Measurements from ENCODE around the gene TROAP.
"Not testable (repeated sequence)": the region's sequence is repeated elsewhere in the genome, so short reads cannot be mapped to it uniquely, and the experiment has no call there.

The TROAP gene

GRCh38 chr12:49322708-49323523 is at the start of gene TROAP:
TSS of gene TROAP (plus strand) at chr12:49323255. CDS start at chr12:49323609, 354 bp downstream.
- H3K27me3 ChIP-seq (ENCODE audit: low read depth) = no peaks in the 10 kb centered on the region
- peaks cover 6% of the 10 kb centered on the region for H3K4me1 ChIP-seq
- peaks cover 32% of the 10 kb centered on the region for H3K36me3 ChIP-seq (replicated peaks)
- H3K4me3 ChIP-seq = peak within 1 kb of the TSS; percentile 76
- peak; percentile 98 to 99 for DNase-seq (ENCODE audit: low spot score in 2 of 2)
- in situ Hi-C loops (cut with MboI; ENCODE audit: low sequenced_read_pairs) = no loop called here
- no peaks in the 10 kb centered on the region for H3K9me3 ChIP-seq

- peaks cover 5% of the 10 kb centered on the region for H3K4me1 ChIP-seq
- H3K36me3 ChIP-seq (replicated peaks) = peaks cover 48% of the 10 kb centered on the region
Observed at GRCh38 chr12:49273726-49274395, 49.2 kb upstream of the TROAP start.

GRCh38 chr12:49274396-49275069 is 48.5 kb upstream of the TROAP start:
- in situ Hi-C loops (cut with MboI; ENCODE audit: low sequenced_read_pairs) = no loop called here
- Histone ChIP-seq H3K27me3 (ENCODE audit: low read depth) (no peaks in the 10 kb centered on the region), H3K4me1 (peaks cover 1% of the 10 kb centered on the region), H3K9me3 (no peaks in the 10 kb centered on the region), H3K4me3 (no peak overlapping the region), H3K36me3 (replicated peaks) (peaks cover 41% of the 10 kb centered on the region)
- no peak for DNase-seq (ENCODE audit: low spot score in 2 of 2)

More at GRCh38 chr12:49273726-49274395, 49.2 kb upstream of the TROAP start:
- no peak overlapping the region for H3K4me3 ChIP-seq
- in situ Hi-C loops (cut with MboI; ENCODE audit: low sequenced_read_pairs) = no loop called here
- no peak for DNase-seq (ENCODE audit: low spot score in 2 of 2)
- no peaks in the 10 kb centered on the region for H3K9me3 ChIP-seq
- H3K27me3 ChIP-seq (ENCODE audit: low read depth) = no peaks in the 10 kb centered on the region

- Histone ChIP-seq H3K4me1 (peaks cover 7% of the 10 kb centered on the region), H3K4me3 (no peak overlapping the region), H3K36me3 (replicated peaks) (peaks cover 21% of the 10 kb centered on the region), H3K9me3 (no peaks in the 10 kb centered on the region), H3K27me3 (ENCODE audit: low read depth) (no peaks in the 10 kb centered on the region)
- in situ Hi-C loops (cut with MboI; ENCODE audit: low sequenced_read_pairs) = no loop called here
- DNase-seq (ENCODE audit: low spot score in 2 of 2) = no peak
Observed at GRCh38 chr12:49276304-49277290, 46.5 kb upstream of the TROAP start.

- no peak for DNase-seq (ENCODE audit: low spot score in 2 of 2)
- H3K4me3 ChIP-seq = no peak overlapping the region
- no peaks in the 10 kb centered on the region for H3K27me3 ChIP-seq (ENCODE audit: low read depth)
- peaks cover 10% of the 10 kb centered on the region for H3K4me1 ChIP-seq
- in situ Hi-C loops (cut with MboI; ENCODE audit: low sequenced_read_pairs) = no loop called here
- peaks cover 14% of the 10 kb centered on the region for H3K36me3 ChIP-seq (replicated peaks)
- no peaks in the 10 kb centered on the region for H3K9me3 ChIP-seq
Observed at GRCh38 chr12:49277466-49277865, 45.6 kb upstream of the TROAP start.

GRCh38 chr12:49279706-49280159 is 43.3 kb upstream of the TROAP start:
- H3K27me3 ChIP-seq (ENCODE audit: low read depth) = no peaks in the 10 kb centered on the region
- H3K4me3 ChIP-seq = no peak overlapping the region

DNA sequence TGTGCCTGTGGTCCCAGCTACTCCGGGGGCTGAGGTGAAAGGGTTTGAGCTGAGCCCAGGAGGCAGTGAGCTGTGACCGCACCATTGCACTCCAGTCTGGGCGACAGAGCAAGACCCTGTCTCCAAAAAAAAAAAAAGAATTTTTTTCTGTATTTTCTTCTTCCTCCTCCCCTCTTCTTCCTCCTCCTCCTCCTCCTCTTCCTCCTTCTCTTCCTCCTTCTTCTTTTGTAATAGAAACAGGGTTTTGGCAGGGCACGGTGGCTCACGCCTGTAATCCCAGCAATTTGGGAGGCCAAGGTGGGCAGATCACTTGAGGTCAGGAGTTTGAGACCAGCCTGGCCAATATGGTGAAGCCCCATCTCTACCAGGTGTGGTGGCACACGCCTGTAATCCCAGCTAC is 42.5 kb upstream of the TROAP start:
- in situ Hi-C loops (cut with MboI; ENCODE audit: low sequenced_read_pairs); H3K27me3 ChIP-seq (ENCODE audit: low read depth); DNase-seq (ENCODE audit: low spot score in 2 of 2); H3K9me3 ChIP-seq; H3K36me3 ChIP-seq (replicated peaks); H3K4me3 ChIP-seq: not testable (repeated sequence)
- H3K4me1 ChIP-seq = peaks cover 14% of the 10 kb centered on the region

More at GRCh38 chr12:49279706-49280159, 43.3 kb upstream of the TROAP start:
- in situ Hi-C loops (cut with MboI; ENCODE audit: low sequenced_read_pairs) = no loop called here
- Histone ChIP-seq H3K9me3 (no peaks in the 10 kb centered on the region), H3K4me1 (peaks cover 14% of the 10 kb centered on the region), H3K36me3 (replicated peaks) (no peaks in the 10 kb centered on the region)
- no peak for DNase-seq (ENCODE audit: low spot score in 2 of 2)

- H3K27me3 ChIP-seq (ENCODE audit: low read depth) = no peaks in the 10 kb centered on the region
- H3K36me3 ChIP-seq (replicated peaks) = no peaks in the 10 kb centered on the region
- peaks cover 14% of the 10 kb centered on the region for H3K4me1 ChIP-seq
- in situ Hi-C loops (cut with MboI; ENCODE audit: low sequenced_read_pairs) = no loop called here
- DNase-seq (ENCODE audit: low spot score in 2 of 2) = no peak
- H3K4me3 ChIP-seq = no peak overlapping the region
- H3K9me3 ChIP-seq = no peaks in the 10 kb centered on the region
Observed at GRCh38 chr12:49282302-49282701, 40.8 kb upstream of the TROAP start.

DNA sequence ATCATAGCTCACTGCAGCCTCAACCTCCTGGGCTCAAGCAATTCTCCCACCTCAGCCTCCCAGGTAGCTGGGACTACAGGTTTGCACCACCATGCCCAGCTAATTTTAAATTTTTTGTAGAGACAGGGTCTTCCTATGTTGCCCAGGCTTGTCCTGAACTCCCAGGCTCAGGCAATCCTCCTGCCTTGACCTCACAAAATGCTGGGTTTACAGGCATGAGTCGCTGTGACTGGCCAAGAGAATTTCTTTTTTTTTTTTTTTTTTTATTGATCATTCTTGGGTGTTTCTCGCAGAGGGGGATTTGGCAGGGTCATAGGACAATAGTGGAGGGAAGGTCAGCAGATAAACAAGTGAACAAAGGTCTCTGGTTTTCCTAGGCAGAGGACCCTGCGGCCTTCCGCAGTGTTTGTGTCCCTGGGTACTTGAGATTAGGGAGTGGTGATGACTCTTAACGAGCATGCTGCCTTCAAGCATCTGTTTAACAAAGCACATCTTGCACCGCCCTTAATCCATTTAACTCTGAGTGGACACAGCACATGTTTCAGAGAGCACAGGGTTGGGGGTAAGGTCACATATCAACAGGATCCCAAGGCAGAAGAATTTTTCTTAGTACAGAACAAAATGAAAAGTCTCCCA is 40.2 kb upstream of the TROAP start:
- H3K9me3 ChIP-seq; H3K27me3 ChIP-seq (ENCODE audit: low read depth); H3K36me3 ChIP-seq (replicated peaks); DNase-seq (ENCODE audit: low spot score in 2 of 2); in situ Hi-C loops (cut with MboI; ENCODE audit: low sequenced_read_pairs); H3K4me3 ChIP-seq: not testable (repeated sequence)
- H3K4me1 ChIP-seq = peaks cover 14% of the 10 kb centered on the region

DNA sequence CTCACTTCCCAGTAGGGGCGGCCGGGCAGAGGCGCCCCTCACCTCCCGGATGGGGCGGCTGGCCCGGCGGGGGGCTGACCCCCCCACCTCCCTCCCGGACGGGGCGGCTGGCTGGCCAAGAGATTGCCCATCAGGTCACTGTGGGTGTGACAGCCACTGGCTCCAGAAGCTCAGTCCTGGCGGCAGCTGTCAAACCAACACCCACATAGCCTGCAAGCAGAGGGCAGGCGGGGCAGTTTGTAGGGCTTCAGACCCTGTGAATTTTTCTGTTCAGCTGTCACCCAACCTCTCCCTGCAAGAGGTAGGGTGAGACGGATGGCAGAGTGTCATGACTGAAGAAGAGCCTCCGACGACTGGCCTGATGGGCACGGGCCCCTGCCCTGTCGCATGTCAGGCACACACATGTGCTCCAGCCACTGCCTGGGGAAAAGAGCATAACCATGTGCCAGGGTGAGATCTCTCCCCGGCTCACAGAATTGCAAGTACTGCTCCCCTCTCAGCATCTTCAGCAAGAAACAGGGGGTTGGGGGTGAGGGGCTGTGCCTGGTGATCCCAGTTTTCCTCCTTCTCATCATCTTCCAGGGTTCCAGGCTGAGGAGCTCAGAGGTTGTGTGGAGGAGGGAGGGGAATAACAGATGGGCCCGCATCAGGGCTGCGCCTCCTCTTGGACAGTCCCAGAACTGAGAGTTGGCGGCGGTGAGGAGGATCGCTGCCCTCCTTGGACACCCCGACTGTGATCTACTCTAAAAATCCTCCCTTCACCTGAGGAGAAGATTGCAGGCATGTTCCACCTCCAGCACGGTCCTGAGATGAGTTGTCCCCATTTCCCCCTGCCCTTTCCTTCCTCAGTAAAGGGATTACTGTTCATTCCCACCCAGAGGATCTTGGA is 39.3 kb upstream of the TROAP start:
- no peaks in the 10 kb centered on the region for H3K27me3 ChIP-seq (ENCODE audit: low read depth)
- in situ Hi-C loops (cut with MboI; ENCODE audit: low sequenced_read_pairs) = no loop called here
- H3K36me3 ChIP-seq (replicated peaks) = no peaks in the 10 kb centered on the region
- DNase-seq (ENCODE audit: low spot score in 2 of 2) = no peak
- peaks cover 14% of the 10 kb centered on the region for H3K4me1 ChIP-seq
- H3K4me3 ChIP-seq = no peak overlapping the region
- H3K9me3 ChIP-seq = no peaks in the 10 kb centered on the region

- Histone ChIP-seq H3K36me3 (replicated peaks) (no peaks in the 10 kb centered on the region), H3K9me3 (no peaks in the 10 kb centered on the region), H3K4me3 (no peak overlapping the region), H3K27me3 (ENCODE audit: low read depth) (no peaks in the 10 kb centered on the region), H3K4me1 (peaks cover 11% of the 10 kb centered on the region)
- no peak for DNase-seq (ENCODE audit: low spot score in 2 of 2)
- in situ Hi-C loops (cut with MboI; ENCODE audit: low sequenced_read_pairs) = loop anchor here (5.0 kb wide), 1 partner anchor 58 kb away; no protein-coding TSS in a partner anchor
Observed at GRCh38 chr12:49284672-49285071, 38.4 kb upstream of the TROAP start.

DNA sequence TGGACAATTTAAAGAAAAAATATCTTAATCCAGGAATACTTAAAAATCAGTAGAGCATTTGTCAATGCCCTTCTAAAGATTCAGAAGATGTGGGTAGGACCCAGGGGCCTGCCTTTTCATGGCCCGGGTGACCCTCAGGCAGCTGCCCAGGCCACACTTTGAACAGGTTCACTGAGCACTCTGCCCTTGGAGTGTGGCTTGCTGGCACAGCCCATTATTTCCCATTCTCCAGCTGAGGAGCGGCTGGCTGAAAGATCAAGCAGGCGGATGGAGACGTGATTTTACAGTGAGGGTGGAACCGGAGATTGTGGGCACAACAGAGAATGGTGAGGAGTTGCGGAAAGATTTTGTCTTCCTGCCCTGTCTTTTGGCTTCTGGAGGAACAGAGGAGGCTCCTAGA is 35.2 kb upstream of the TROAP start:
- Histone ChIP-seq H3K27me3 (ENCODE audit: low read depth) (no peaks in the 10 kb centered on the region), H3K4me3 (no peak overlapping the region), H3K36me3 (replicated peaks) (no peaks in the 10 kb centered on the region), H3K9me3 (no peaks in the 10 kb centered on the region), H3K4me1 (no peaks in the 10 kb centered on the region)
- in situ Hi-C loops (cut with MboI; ENCODE audit: low sequenced_read_pairs) = loop anchor here (5.0 kb wide), 1 partner anchor 54 kb away; no protein-coding TSS in a partner anchor
- peak in 1 of 2 experiments; percentile 5 for DNase-seq (ENCODE audit: low spot score in 2 of 2)
